ENCODE results near the gene SMIM35.

The SMIM35 gene

GRCh38 chr11:118056806-118057205, 30.0 kb downstream of the SMIM35 start:
- no peak for DNase-seq

- DNase-seq = no peak
These were observed 30.8 kb downstream of the SMIM35 start for GRCh38 chr11:118055966-118056365.

GRCh38 chr11:118054712-118055640, 31.8 kb downstream of the SMIM35 start:
- DNase-seq = no peak

- DNase-seq = no peak
These were observed 34.1 kb downstream of the SMIM35 start for GRCh38 chr11:118052581-118053206.

- peak; percentile 19 for DNase-seq
These were observed 34.9 kb downstream of the SMIM35 start for GRCh38 chr11:118051611-118052461.

GRCh38 chr11:118051136-118051610, 35.6 kb downstream of the SMIM35 start:
- no peak for DNase-seq

- no peak for DNase-seq
These were observed 36.4 kb downstream of the SMIM35 start for GRCh38 chr11:118050208-118050891.

GRCh38 chr11:118049771-118050170, 37.0 kb downstream of the SMIM35 start:
- DNase-seq = no peak

- no peak for DNase-seq
These were observed 38.0 kb downstream of the SMIM35 start for GRCh38 chr11:118048472-118049370.

- DNase-seq = no peak
These were observed 39.0 kb downstream of the SMIM35 start for GRCh38 chr11:118047749-118048148.

- no peak for DNase-seq
These were observed 39.6 kb downstream of the SMIM35 start for GRCh38 chr11:118046964-118047700.

- DNase-seq = no peak
These were observed 40.5 kb downstream of the SMIM35 start for GRCh38 chr11:118046051-118046963.

- DNase-seq = no peak
These were observed 41.6 kb downstream of the SMIM35 start for GRCh38 chr11:118045191-118045590.

- peak; percentile 6 for DNase-seq
These were observed 44.0 kb downstream of the SMIM35 start for GRCh38 chr11:118042796-118043195.

GRCh38 chr11:118042141-118042540, 44.6 kb downstream of the SMIM35 start:
- no peak for DNase-seq

GRCh38 chr11:118033443-118033842, 53.3 kb downstream of the SMIM35 start:
- no peak for DNase-seq

- DNase-seq = no peak
These were observed 58.1 kb downstream of the SMIM35 start for GRCh38 chr11:118028626-118029025.

- no peak for DNase-seq
These were observed 59.1 kb downstream of the SMIM35 start for GRCh38 chr11:118027694-118028093.

GRCh38 chr11:118021146-118021545, 65.6 kb downstream of the SMIM35 start:
- no peak for DNase-seq

- DNase-seq = peak; percentile 4
These were observed 68.4 kb downstream of the SMIM35 start for GRCh38 chr11:118018401-118018800.
